Vagina (tissue), 2 donors: ENCODE results near the gene NOSIP.

Source experiments
- POLR2A ChIP-seq, 2 donors: fragments of 450-650 bp; IDR thresholded peaks; one replicate each; pipeline ENCODE4 v1.6.1; 2017; ENCODE audit warnings: antibody characterized with exemption in 2 of 2, mild to moderate bottlenecking in 2 of 2, moderate library complexity in 2 of 2
- POLR2AphosphoS5 ChIP-seq, 2 donors: sonication (generic); formaldehyde crosslinking; IDR thresholded peaks; one replicate each; pipeline ENCODE4 v1.9.0; 2017; ENCODE audit warnings: antibody characterized with exemption in 2 of 2, mild to moderate bottlenecking in 2 of 2, low read depth in 1 of 2; ENCODE audit not compliant: insufficient read depth in 1 of 2
- TF ChIP-seq, protein P1 (sequence below), 3 experiments: fragments of 450-650 bp in 2 of 3; fragments of 200-600 bp in 1 of 3; sonication (generic) in 1 of 3; IDR thresholded peaks; one replicate each; pipeline ENCODE4 v1.5.1; 2017 to 2019; ENCODE audit warnings: antibody characterized with exemption in 3 of 3, mild to moderate bottlenecking in 2 of 3, moderate library complexity in 2 of 3

DNA sequence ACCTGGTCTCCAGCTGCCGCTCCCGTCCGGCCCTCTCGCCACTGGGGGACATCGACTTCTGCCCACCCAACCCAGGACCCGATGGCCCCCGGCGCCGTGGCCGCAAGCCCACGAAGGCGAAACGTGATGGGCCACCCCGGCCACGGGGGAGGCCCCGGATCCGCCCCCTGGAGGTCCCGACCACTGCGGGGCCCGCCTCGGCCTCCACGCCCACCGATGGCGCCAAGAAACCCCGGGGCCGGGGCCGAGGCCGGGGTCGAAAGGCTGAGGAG, 17.3 kb upstream of the NOSIP start:
- no peak for TF ChIP-seq POLR2AphosphoS5 (IDR thresholded peaks at IDR 0.05; ENCODE audit: insufficient read depth in 1 of 2, low read depth in 1 of 2)
- TF ChIP-seq, protein P1, sequence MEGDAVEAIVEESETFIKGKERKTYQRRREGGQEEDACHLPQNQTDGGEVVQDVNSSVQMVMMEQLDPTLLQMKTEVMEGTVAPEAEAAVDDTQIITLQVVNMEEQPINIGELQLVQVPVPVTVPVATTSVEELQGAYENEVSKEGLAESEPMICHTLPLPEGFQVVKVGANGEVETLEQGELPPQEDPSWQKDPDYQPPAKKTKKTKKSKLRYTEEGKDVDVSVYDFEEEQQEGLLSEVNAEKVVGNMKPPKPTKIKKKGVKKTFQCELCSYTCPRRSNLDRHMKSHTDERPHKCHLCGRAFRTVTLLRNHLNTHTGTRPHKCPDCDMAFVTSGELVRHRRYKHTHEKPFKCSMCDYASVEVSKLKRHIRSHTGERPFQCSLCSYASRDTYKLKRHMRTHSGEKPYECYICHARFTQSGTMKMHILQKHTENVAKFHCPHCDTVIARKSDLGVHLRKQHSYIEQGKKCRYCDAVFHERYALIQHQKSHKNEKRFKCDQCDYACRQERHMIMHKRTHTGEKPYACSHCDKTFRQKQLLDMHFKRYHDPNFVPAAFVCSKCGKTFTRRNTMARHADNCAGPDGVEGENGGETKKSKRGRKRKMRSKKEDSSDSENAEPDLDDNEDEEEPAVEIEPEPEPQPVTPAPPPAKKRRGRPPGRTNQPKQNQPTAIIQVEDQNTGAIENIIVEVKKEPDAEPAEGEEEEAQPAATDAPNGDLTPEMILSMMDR (IDR thresholded peaks at IDR 0.05) = no peak
- TF ChIP-seq POLR2A (IDR thresholded peaks at IDR 0.05) = no peak
